Astrocyte of the cerebellum (primary cell): ENCODE results near the gene PLBD2.

ENCODE experiments used
- DNase-seq: peaks from one replicate; pipeline ENCODE4 v3.0.0-alpha.2; 2011; ENCODE audit warnings: low read depth
- H3K4me3 ChIP-seq: 2 replicates; pipeline ENCODE4 v1.5.1; 2011; ENCODE audit warnings: mild to moderate bottlenecking, low read depth, low read length, moderate library complexity
- in situ Hi-C: cut with HindIII; loops from 2 replicates; pipeline ENCODE4 v1.10.0; 2017; ENCODE audit warnings: low sequenced_read_pairs
- TF ChIP-seq, protein P1 (sequence below): IDR thresholded peaks from 2 replicates; pipeline ENCODE4 v1.5.1; 2012; ENCODE audit warnings: low read length, low read depth, moderate library complexity, mild to moderate bottlenecking; ENCODE audit errors: missing control alignments

The PLBD2 gene

DNA sequence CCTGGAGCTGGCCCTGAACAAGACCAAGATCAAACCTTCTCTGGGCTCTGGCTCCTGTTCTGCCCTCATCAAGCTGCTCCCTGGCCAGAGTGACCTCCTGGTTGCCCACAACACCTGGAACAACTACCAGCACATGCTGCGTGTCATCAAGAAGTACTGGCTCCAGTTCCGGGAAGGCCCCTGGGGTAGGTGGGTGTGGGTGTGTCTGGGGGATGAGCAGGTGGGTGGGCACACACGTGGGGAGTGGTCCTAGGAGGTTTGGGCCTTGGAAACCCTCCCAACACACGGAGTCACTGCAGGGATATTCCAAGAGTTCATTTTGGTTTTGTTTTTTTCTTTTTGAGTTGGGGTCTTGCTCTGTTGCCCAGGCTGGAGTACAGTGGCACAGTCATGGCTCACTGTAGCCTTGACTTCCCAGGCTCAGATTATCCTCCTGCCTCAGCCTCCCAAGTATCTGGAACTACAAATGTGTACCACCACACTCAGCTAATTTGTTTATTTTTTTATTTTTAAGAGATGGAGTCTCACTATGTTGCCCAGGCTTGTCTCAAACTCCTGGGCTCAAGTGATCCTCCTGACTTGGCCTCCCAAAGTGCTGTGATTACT is 16.5 kb downstream of the PLBD2 start:
- TF ChIP-seq, protein P1, sequence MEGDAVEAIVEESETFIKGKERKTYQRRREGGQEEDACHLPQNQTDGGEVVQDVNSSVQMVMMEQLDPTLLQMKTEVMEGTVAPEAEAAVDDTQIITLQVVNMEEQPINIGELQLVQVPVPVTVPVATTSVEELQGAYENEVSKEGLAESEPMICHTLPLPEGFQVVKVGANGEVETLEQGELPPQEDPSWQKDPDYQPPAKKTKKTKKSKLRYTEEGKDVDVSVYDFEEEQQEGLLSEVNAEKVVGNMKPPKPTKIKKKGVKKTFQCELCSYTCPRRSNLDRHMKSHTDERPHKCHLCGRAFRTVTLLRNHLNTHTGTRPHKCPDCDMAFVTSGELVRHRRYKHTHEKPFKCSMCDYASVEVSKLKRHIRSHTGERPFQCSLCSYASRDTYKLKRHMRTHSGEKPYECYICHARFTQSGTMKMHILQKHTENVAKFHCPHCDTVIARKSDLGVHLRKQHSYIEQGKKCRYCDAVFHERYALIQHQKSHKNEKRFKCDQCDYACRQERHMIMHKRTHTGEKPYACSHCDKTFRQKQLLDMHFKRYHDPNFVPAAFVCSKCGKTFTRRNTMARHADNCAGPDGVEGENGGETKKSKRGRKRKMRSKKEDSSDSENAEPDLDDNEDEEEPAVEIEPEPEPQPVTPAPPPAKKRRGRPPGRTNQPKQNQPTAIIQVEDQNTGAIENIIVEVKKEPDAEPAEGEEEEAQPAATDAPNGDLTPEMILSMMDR: no peak
- DNase-seq: no peak
- H3K4me3 ChIP-seq: no peak overlapping the region
- in situ Hi-C loops: no loop called here

DNA sequence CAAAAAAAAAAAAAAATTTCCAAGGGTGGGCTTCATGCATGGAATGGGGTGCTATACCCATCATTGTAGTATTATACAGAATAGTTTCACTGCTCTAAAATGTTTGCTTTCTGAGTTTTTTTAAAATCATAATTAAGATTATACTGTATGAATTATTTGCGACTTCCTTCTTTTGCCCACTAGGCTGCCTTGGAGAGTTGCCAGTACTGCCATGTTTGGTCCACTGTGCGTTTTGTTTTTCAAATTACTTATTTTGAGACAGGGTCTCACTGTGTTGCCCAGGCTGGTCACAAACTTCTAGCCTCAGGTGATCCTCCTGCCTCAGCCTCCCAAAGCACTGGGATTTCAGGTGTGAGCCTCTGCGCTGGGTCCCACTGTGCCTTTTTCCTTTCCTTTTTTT is 19.9 kb downstream of the PLBD2 start:
- in situ Hi-C loops: no loop called here
- TF ChIP-seq, protein P1: no peak
- DNase-seq: no peak
- no peak overlapping the region for H3K4me3 ChIP-seq

DNA sequence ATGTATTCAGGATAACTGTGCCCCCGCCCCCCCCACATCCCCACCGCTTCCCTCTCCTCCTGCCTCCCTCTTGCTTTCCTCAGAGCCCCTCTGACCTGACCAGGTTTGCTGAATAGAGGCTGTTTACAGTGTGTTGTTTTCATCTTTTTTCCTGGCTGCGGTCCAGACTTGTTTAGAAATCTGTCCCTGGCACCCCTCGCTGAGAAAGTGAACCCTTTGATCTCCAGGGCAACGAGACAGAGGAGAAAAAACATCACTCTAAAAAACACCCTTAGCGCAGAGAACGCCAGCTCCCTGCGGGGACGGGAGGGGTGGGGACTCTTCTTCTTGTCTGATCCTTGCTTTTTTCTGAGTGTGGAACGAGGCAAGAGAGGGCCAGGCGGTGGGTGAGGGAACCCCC is 22.8 kb downstream of the PLBD2 start:
- TF ChIP-seq, protein P1: no peak
- no peak overlapping the region for H3K4me3 ChIP-seq
- no peak for DNase-seq
- in situ Hi-C loops: no loop called here

DNA sequence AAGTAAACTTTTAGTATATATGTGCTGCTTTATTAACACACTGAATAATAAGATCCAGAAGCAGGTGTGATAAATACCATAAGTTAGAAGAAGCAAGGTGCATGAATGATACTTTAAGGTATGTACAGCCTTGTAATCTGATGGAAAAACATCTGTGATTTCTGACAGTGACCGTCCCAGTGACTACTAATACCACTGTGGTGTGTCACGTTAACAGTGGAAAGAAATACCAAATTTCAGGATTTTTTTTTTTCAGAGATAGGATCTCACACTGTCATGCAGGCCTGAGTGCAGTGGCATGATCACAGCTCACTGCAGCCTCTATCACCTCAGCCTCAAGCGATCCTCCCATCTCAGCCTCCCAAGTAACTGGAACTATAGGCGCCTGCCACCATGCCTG is 23.8 kb downstream of the PLBD2 start:
- no peak for DNase-seq
- TF ChIP-seq, protein P1: no peak
- no peak overlapping the region for H3K4me3 ChIP-seq
- in situ Hi-C loops: no loop called here

DNA sequence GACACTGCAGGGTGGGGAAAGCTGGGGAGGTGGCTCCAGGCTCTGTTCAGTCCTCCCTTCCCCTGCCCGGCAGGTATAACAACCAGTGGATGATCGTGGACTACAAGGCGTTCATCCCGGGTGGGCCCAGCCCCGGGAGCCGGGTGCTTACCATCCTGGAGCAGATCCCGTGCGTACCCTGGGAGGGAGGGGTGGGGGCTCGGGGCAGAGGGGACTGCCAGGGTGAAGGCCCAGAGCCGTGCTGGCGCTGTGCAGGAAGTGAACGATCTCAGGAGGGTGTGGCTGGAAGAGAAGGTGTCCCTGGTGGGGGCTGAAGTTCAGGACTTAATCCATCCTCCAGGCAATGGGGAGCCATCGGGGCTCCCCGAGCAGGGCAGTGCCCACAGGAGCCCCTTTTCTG is 26.4 kb downstream of the PLBD2 start:
- in situ Hi-C loops: no loop called here
- H3K4me3 ChIP-seq: no peak overlapping the region

DNA sequence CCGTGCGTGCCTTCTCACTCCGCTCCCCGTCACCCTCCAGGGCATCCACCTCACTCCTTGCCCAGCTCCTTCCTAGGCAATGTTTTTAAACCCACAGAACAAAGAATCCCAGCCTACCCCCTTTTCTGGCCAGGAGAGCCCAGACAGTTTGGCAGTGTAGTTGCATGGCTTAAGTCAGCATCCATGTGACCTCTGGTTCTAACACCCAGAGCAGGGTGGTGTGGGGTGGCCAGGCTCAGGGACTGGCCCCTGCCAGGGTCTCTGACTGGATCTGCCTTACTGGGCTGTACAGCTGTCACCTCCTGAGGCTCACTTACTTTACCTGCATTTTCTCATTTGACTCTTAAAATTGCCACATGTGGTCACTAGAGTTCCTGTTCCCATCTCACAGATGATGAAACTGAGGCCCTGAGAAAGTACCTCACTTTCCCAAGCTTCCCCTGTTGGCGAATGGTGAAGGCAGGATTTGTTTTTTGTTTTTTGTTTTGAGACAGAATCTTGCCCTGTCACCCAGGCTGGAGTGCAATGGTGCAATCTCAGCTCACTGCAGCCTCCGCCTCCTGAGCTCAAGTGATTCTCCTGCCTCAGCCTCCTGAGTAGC is 27.0 kb downstream of the PLBD2 start:
- in situ Hi-C loops: no loop called here
- H3K4me3 ChIP-seq: no peak overlapping the region
- DNase-seq: no peak
- TF ChIP-seq, protein P1: no peak

More for the DNA sequence above, 26.4 kb downstream of the PLBD2 start:
- no peak for DNase-seq
- TF ChIP-seq, protein P1: no peak
